Middle frontal gyrus (tissue), 1 donor: ENCODE measurements around the gene MLLT6.

Experiments used
- DNase-seq: peaks from one replicate; pipeline ENCODE4 v3.0.0-alpha.2; 2015; ENCODE audit warnings: low spot score; ENCODE audit errors: extremely low spot score

The MLLT6 gene

GRCh38 chr17:38704606-38705522, at the start of gene MLLT6:
Gene MLLT6 (plus strand): TSS chr17:38705273. CDS start chr17:38705633, 360 bp downstream.
- DNase-seq, result peak; percentile 65

- DNase-seq, result peak; percentile 44
Measured at GRCh38 chr17:38656959-38657823, 47.9 kb upstream of the MLLT6 start.

GRCh38 chr17:38657824-38658740, 47.0 kb upstream of the MLLT6 start:
- no peak for DNase-seq

GRCh38 chr17:38658741-38659345, 46.2 kb upstream of the MLLT6 start:
- no peak for DNase-seq

- DNase-seq, result no peak
Measured at GRCh38 chr17:38659415-38659814, 45.7 kb upstream of the MLLT6 start.

GRCh38 chr17:38660097-38661025, 44.7 kb upstream of the MLLT6 start:
- DNase-seq, result no peak

- peak; percentile 44 for DNase-seq
Measured at GRCh38 chr17:38663125-38663751, 41.8 kb upstream of the MLLT6 start.

GRCh38 chr17:38663964-38664644, 41.0 kb upstream of the MLLT6 start:
- DNase-seq, result no peak

GRCh38 chr17:38667099-38667786, 37.8 kb upstream of the MLLT6 start:
- DNase-seq, result peak; percentile 52

GRCh38 chr17:38667787-38668122, 37.3 kb upstream of the MLLT6 start:
- DNase-seq, result no peak

GRCh38 chr17:38669520-38669919, 35.6 kb upstream of the MLLT6 start:
- no peak for DNase-seq

GRCh38 chr17:38671939-38672720, 32.9 kb upstream of the MLLT6 start:
- no peak for DNase-seq

- DNase-seq, result no peak
Measured at GRCh38 chr17:38672788-38673706, 32.0 kb upstream of the MLLT6 start.

- no peak for DNase-seq
Measured at GRCh38 chr17:38673707-38674013, 31.4 kb upstream of the MLLT6 start.

- DNase-seq, result no peak
Measured at GRCh38 chr17:38674014-38674748, 30.9 kb upstream of the MLLT6 start.
